PC-9 (cell line): ENCODE measurements around the gene CDK17.

Experiments used
- CTCF ChIP-seq: fragments of 200-600 bp; sonication (generic); conservative IDR thresholded peaks from 2 replicates; pipeline ENCODE4 v1.6.1; 2017; ENCODE audit warnings: mixed run types, antibody characterized with exemption, mild to moderate bottlenecking, moderate library complexity
- EZH2 ChIP-seq: fragments of 200-600 bp; sonication (generic); IDR thresholded peaks from 2 replicates; pipeline ENCODE4 v1.8.0; 2017; ENCODE audit warnings: antibody characterized with exemption, low read depth

GRCh38 chr12:96354326-96354725 is 45.9 kb downstream of the CDK17 start:
- TF ChIP-seq EZH2 (no peak), CTCF (no peak)
